Ovary (tissue), 3 donors: ENCODE measurements around the gene COA6.

Experiments used
- CTCF ChIP-seq, 3 donors: fragments of 450-650 bp in 2 of 3; fragments of 200-600 bp in 1 of 3; IDR thresholded peaks; one replicate each; pipeline versions ENCODE4 v1.5.1 to v1.8.0; 2016 to 2022; ENCODE audit warnings: antibody characterized with exemption in 3 of 3, mild to moderate bottlenecking in 1 of 3
- EP300 ChIP-seq: sonication (generic); formaldehyde crosslinking; IDR thresholded peaks from one replicate; pipeline ENCODE4 v1.6.1; 2017; ENCODE audit warnings: antibody characterized with exemption
- POLR2A ChIP-seq: fragments of 450-650 bp; IDR thresholded peaks from one replicate; pipeline ENCODE4 v1.6.1; 2017; ENCODE audit warnings: antibody characterized with exemption, mild to moderate bottlenecking, moderate library complexity
- donor health status: DM: no; HTN: no; CAD: no.

DNA sequence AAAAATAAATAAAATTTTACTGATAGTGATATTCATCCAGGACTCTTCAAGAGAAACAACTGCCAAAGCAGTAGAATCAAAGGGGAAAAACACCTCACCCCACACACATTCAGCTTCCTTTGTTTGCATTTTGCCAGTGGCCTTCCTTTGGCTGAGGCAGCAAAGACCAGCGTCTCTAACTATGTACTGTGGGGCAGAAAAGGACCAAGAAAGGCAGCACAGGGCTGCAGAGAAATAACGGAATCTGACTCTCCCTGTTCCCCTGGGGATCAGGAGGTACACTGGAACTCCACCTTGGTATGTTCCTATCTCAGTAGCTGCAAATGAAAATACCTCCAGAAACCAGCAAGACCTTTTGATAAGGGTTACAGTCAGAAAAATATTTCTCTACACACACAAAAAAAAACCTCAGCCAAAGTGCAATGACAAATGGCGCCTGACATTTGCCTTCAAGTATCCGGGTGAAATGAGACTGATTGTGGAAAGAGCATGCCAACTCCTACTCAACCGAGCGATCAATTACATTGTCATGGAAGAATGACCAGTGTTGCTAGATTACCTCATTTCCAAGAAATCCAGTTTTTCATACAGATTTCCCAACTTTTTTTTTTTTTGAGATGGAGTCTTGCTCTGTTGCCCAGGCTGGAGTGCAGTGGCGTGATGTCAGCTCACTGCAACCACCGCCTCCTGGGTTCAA is 54.8 kb downstream of the COA6 start:
- no peak for TF ChIP-seq CTCF (IDR thresholded peaks at IDR 0.05)
- TF ChIP-seq POLR2A = no peak
- no peak for TF ChIP-seq EP300
